Caco-2 (cell line): ENCODE results near the gene EXOSC5. TPM values are rescaled to one million over a fixed set of nuclear protein-coding genes. Genes with fewer than 3 reads are reported as not detected.

Experiments used
- BruUV-seq: library from RNA; stranded (reverse); fragments of 400-500 nt; replicated peaks from 2 replicates; lab custom pipeline; 2021; lab: Mats Ljungman, UMichigan
- CTCF ChIA-PET: fragments of 300-600 bp; sonication (Branson Sonifier 250); formaldehyde crosslinking; loops from one replicate; lab custom pipeline; 2022; ENCODE audit warnings: antibody characterized with exemption; lab: Charles Lee
- POLR2A ChIA-PET: fragments of 300-600 bp; sonication (Branson Sonifier 250); formaldehyde crosslinking; loops from one replicate; lab custom pipeline; 2022; ENCODE audit warnings: antibody characterized with exemption; lab: Charles Lee
- DNase-seq, 2 experiments: peaks; one replicate each; pipeline versions ENCODE4 v3.0.0 to v3.0.0-alpha.2; 2020 to 2022
- H3K27me3 ChIP-seq: replicated peaks from 2 replicates; pipeline ENCODE4 v1.6.0; 2011; ENCODE audit warnings: low read length; ENCODE audit not compliant: control insufficient read depth, insufficient read depth
- H3K36me3 ChIP-seq: 2 replicates; pipeline ENCODE4 v1.5.1; 2011; ENCODE audit warnings: low read length; ENCODE audit not compliant: control insufficient read depth, insufficient read depth
- H3K4me1 ChIP-seq: fragments of 250-450 bp; sonication (Bioruptor Pico); 2 replicates; pipeline ENCODE4 v1.5.1; 2020; ENCODE audit warnings: mild to moderate bottlenecking
- H3K4me3 ChIP-seq: 2 replicates; pipeline ENCODE4 v1.5.1; 2011; ENCODE audit warnings: low read depth, mild to moderate bottlenecking, control low read depth, low read length
- H3K9me3 ChIP-seq: fragments of 250-450 bp; sonication (Bioruptor Pico); 2 replicates; pipeline ENCODE4 v1.5.1; 2020; ENCODE audit warnings: mild to moderate bottlenecking, moderate library complexity
- H3K27ac Mint-ChIP-seq: one replicate; pipeline ENCODE4 v1.8.0; 2022; ENCODE audit warnings: mixed read lengths; ENCODE audit not compliant: unreplicated experiment
- H3K27me3 Mint-ChIP-seq: one replicate; pipeline ENCODE4 v1.8.0; 2022; ENCODE audit warnings: mixed read lengths; ENCODE audit not compliant: insufficient read depth, unreplicated experiment
- H3K36me3 Mint-ChIP-seq: one replicate; pipeline ENCODE4 v1.8.0; 2022; ENCODE audit warnings: mild to moderate bottlenecking, mixed read lengths; ENCODE audit not compliant: insufficient read depth, unreplicated experiment
- H3K4me1 Mint-ChIP-seq: one replicate; pipeline ENCODE4 v1.8.0; 2022; ENCODE audit warnings: low read depth, mixed read lengths; ENCODE audit not compliant: unreplicated experiment
- H3K4me3 Mint-ChIP-seq: one replicate; pipeline ENCODE4 v1.8.0; 2022; ENCODE audit warnings: mild to moderate bottlenecking, moderate library complexity, mixed read lengths; ENCODE audit not compliant: unreplicated experiment
- H3K9me3 Mint-ChIP-seq: one replicate; pipeline ENCODE4 v1.8.0; 2022; ENCODE audit warnings: mixed read lengths; ENCODE audit not compliant: unreplicated experiment
- CTCF ChIP-seq, 2 experiments: fragments of 200-600 bp in 1 of 2; IDR thresholded peaks; 1 replicate in 1 of 2; 2 replicates in 1 of 2; pipeline versions ENCODE4 v1.5.1 to v1.8.0; 2011 to 2022; ENCODE audit warnings: antibody characterized with exemption in 1 of 2, control low read depth in 1 of 2, inconsistent platforms in 1 of 2, low read depth in 1 of 2, low read length in 1 of 2, mild to moderate bottlenecking in 1 of 2, moderate library complexity in 1 of 2; ENCODE audit not compliant: insufficient read depth in 1 of 2, severe bottlenecking in 1 of 2, unreplicated experiment in 1 of 2
- intact Hi-C: fragments of 100-400 bp; cut with micrococcal nuclease; formaldehyde crosslinking; loops from one replicate; pipeline ENCODE4 v1.10.0; 2022; ENCODE audit not compliant: unreplicated experiment
- total RNA-seq: library from RNA; stranded (reverse); gene quantifications from 2 replicates; pipeline ENCODE4 v1.2.3, GENCODE V29; 2022

EXOSC5 gene
- total RNA-seq, 1 experiment from 2014 or later, result 36.6 TPM

- intact Hi-C loops, result no loop called here
- POLR2A ChIA-PET, result interaction anchor here (0.6 kb wide), 1 partner anchor 776 kb away, joined by 3 read pairs; no protein-coding TSS in a partner anchor
- H3K27me3 ChIP-seq, result no peaks in the 10 kb centered on the region
These were observed 18.0 kb upstream of the EXOSC5 start for GRCh38 chr19:41415154-41415571.

GRCh38 chr19:41414461-41414860, 17.3 kb upstream of the EXOSC5 start:
- Mint-ChIP-seq H3K27ac (no peak overlapping the region), H3K27me3 (no peaks in the 10 kb centered on the region), H3K36me3 (peaks cover 27% of the 10 kb centered on the region), H3K4me3 (no peak overlapping the region), H3K4me1 (peaks cover 8% of the 10 kb centered on the region), H3K9me3 (no peaks in the 10 kb centered on the region)
- Histone ChIP-seq H3K36me3 (peaks cover 2% of the 10 kb centered on the region; the same call in 1 of the 2 replicates), H3K9me3 (no peaks in the 10 kb centered on the region), H3K27me3 (no peaks in the 10 kb centered on the region), H3K4me1 (peaks cover 6% of the 10 kb centered on the region), H3K4me3 (no peak overlapping the region)
- no peak for DNase-seq
- intact Hi-C loops, result no loop called here
- no peak for TF ChIP-seq CTCF (IDR thresholded peaks at IDR 0.05; ENCODE audit: insufficient read depth in 1 of 2, low read depth in 1 of 2, low read length in 1 of 2, severe bottlenecking in 1 of 2, unreplicated experiment in 1 of 2)
- ChIA-PET POLR2A (no interaction called here), CTCF (no interaction called here)
- BruUV-seq, result no TSS peak

More at GRCh38 chr19:41415154-41415571, 18.0 kb upstream of the EXOSC5 start:
- BruUV-seq, result no TSS peak
- Histone ChIP-seq H3K4me1 (0 out of 2 replicates have a peak, but pooled peaks cover under 1% of the 10 kb centered on the region), H3K36me3 (peaks cover 2% of the 10 kb centered on the region; the same call in 1 of the 2 replicates), H3K9me3 (no peaks in the 10 kb centered on the region), H3K4me3 (no peak overlapping the region)
- no peaks in the 10 kb centered on the region for H3K9me3 Mint-ChIP-seq
- peaks cover under 1% of the 10 kb centered on the region for H3K4me1 Mint-ChIP-seq
- TF ChIP-seq CTCF (IDR thresholded peaks at IDR 0.05; ENCODE audit: insufficient read depth in 1 of 2, low read depth in 1 of 2, low read length in 1 of 2, severe bottlenecking in 1 of 2, unreplicated experiment in 1 of 2), result no peak
- H3K27me3 Mint-ChIP-seq, result no peaks in the 10 kb centered on the region
- no peak for DNase-seq
- CTCF ChIA-PET, result no interaction called here
- no peak overlapping the region for H3K27ac Mint-ChIP-seq
- H3K36me3 Mint-ChIP-seq, result peaks cover 30% of the 10 kb centered on the region
- no peak overlapping the region for H3K4me3 Mint-ChIP-seq

- intact Hi-C loops, result no loop called here
- Mint-ChIP-seq H3K4me1 (peaks cover 13% of the 10 kb centered on the region), H3K27me3 (no peaks in the 10 kb centered on the region), H3K9me3 (no peaks in the 10 kb centered on the region), H3K36me3 (peaks cover 27% of the 10 kb centered on the region), H3K27ac (no peak overlapping the region), H3K4me3 (no peak overlapping the region)
- H3K36me3 ChIP-seq, result peaks cover 2% of the 10 kb centered on the region; the same call in 1 of the 2 replicates
- POLR2A ChIA-PET, result no interaction called here
- no peaks in the 10 kb centered on the region for H3K9me3 ChIP-seq
- no peak overlapping the region for H3K4me3 ChIP-seq
- no peak for DNase-seq
- no peak for TF ChIP-seq CTCF (IDR thresholded peaks at IDR 0.05; ENCODE audit: insufficient read depth in 1 of 2, low read depth in 1 of 2, low read length in 1 of 2, severe bottlenecking in 1 of 2, unreplicated experiment in 1 of 2)
- H3K27me3 ChIP-seq, result no peaks in the 10 kb centered on the region
- H3K4me1 ChIP-seq, result peaks cover 11% of the 10 kb centered on the region
- no TSS peak for BruUV-seq
- CTCF ChIA-PET, result no interaction called here
These were observed 16.8 kb upstream of the EXOSC5 start for GRCh38 chr19:41413947-41414346.
